KMS-11 (cell line): ENCODE data around the gene RBM3.

Source experiments
- H2AFZ ChIP-seq: fragments of 200-600 bp; sonication (generic); 2 replicates; pipeline ENCODE4 v1.6.1; 2016; ENCODE audit warnings: antibody characterized with exemption, mixed run types, low read depth
- H3K27ac ChIP-seq: fragments of 200-600 bp; sonication (generic); 2 replicates; pipeline ENCODE4 v1.6.1; 2016; ENCODE audit warnings: mild to moderate bottlenecking, mixed run types
- H3K27me3 ChIP-seq: fragments of 200-600 bp; sonication (generic); 2 replicates; pipeline ENCODE4 v1.6.1; 2017; ENCODE audit warnings: mild to moderate bottlenecking, low read depth, mixed run types, moderate library complexity; ENCODE audit not compliant: insufficient read depth
- H3K36me3 ChIP-seq: fragments of 200-600 bp; sonication (generic); 2 replicates; pipeline ENCODE4 v1.6.1; 2017; ENCODE audit warnings: mild to moderate bottlenecking, mixed run types; ENCODE audit not compliant: insufficient read depth
- H3K4me1 ChIP-seq: fragments of 200-600 bp; sonication (generic); 2 replicates; pipeline ENCODE4 v1.6.1; 2016; ENCODE audit warnings: mild to moderate bottlenecking, low read depth, mixed run types; ENCODE audit not compliant: poor library complexity, severe bottlenecking
- H3K4me2 ChIP-seq: fragments of 200-600 bp; sonication (generic); 2 replicates; pipeline ENCODE4 v1.7.0; 2016; ENCODE audit warnings: mild to moderate bottlenecking, mixed run types
- H3K4me3 ChIP-seq: fragments of 200-600 bp; sonication (generic); IDR thresholded peaks from 2 replicates; pipeline ENCODE4 v1.6.1; 2017; ENCODE audit warnings: low read depth, low read length, mixed read lengths; ENCODE audit not compliant: insufficient read depth
- H3K79me2 ChIP-seq: fragments of 200-600 bp; sonication (generic); 2 replicates; pipeline ENCODE4 v1.6.1; 2016; ENCODE audit warnings: low read depth, mixed run types; ENCODE audit not compliant: insufficient read depth
- H3K9ac ChIP-seq: fragments of 200-600 bp; sonication (generic); 2 replicates; pipeline ENCODE4 v1.6.1; 2016; ENCODE audit warnings: mild to moderate bottlenecking, mixed run types
- H4K20me1 ChIP-seq: fragments of 200-600 bp; sonication (generic); 2 replicates; pipeline ENCODE4 v1.6.1; 2016; ENCODE audit warnings: mild to moderate bottlenecking, mixed run types; ENCODE audit not compliant: insufficient read depth
- TF ChIP-seq, protein P1 (sequence below): fragments of 200-600 bp; sonication (generic); conservative IDR thresholded peaks from 2 replicates; pipeline ENCODE4 v1.6.1; 2017; ENCODE audit warnings: low read depth, mild to moderate bottlenecking, antibody characterized with exemption, low read length, moderate library complexity, mixed read lengths

Gene RBM3

DNA sequence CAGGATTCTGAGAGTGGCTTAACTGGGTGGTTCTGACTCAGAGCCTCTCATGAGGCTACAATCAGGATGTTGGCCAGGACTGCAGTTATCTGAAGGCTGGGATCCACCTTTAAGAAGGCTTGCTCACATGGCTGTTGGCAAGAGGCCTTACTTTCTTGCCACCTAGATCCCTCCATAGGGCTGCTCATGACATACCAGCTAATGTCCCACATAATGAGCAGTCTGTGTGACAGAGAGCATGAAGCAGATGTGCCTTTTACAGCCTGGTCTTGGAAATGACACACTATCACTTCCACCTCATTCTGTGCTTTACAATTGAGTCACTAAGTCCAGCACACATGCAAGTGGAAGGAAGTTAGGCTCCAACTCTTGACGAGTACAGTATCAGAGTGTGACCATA is 4.3 kb upstream of the RBM3 start:
- TF ChIP-seq, protein P1, sequence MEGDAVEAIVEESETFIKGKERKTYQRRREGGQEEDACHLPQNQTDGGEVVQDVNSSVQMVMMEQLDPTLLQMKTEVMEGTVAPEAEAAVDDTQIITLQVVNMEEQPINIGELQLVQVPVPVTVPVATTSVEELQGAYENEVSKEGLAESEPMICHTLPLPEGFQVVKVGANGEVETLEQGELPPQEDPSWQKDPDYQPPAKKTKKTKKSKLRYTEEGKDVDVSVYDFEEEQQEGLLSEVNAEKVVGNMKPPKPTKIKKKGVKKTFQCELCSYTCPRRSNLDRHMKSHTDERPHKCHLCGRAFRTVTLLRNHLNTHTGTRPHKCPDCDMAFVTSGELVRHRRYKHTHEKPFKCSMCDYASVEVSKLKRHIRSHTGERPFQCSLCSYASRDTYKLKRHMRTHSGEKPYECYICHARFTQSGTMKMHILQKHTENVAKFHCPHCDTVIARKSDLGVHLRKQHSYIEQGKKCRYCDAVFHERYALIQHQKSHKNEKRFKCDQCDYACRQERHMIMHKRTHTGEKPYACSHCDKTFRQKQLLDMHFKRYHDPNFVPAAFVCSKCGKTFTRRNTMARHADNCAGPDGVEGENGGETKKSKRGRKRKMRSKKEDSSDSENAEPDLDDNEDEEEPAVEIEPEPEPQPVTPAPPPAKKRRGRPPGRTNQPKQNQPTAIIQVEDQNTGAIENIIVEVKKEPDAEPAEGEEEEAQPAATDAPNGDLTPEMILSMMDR = no peak
- H3K36me3 ChIP-seq = no peaks in the 10 kb centered on the region; the same call in 1 of the 2 replicates
- peaks cover 2% of the 10 kb centered on the region for H3K79me2 ChIP-seq
- no peak overlapping the region for H3K4me2 ChIP-seq
- no peak overlapping the region for H3K4me3 ChIP-seq
- no peaks in the 10 kb centered on the region for H3K4me1 ChIP-seq
- H2AFZ ChIP-seq = no peak overlapping the region
- H3K9ac ChIP-seq = no peak overlapping the region
- H3K27me3 ChIP-seq = no peaks in the 10 kb centered on the region
- H4K20me1 ChIP-seq = no peaks in the 10 kb centered on the region
- no peak overlapping the region for H3K27ac ChIP-seq

DNA sequence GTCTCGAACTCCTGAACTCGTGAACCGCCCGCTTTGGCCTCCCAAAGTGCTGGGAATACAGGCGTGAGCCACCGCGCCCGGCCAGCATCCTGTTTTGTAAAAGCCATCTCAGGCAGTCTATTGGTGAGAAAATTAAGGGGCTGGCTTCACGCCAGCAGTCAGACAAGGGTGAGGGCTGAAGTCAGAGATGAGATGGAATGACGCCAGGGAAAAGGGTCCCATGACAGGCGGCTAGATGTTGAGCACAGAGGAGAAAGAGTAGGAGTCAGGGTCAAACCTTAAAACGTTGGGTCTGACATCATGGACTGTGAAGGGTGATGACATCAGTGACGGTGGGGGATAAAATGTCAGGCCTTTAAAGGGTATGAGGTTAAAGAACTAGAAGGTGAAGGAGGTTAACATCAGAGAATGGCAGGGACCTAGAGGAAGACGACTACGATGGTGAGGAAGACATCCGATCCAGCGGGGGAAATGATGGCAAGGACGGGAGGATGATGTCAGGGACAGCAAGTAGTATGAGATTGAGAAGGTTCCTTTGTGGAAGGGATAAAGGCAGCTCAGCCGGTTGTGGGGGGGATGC is 504 bp upstream of the RBM3 start:
- Histone ChIP-seq H2AFZ (peak overlapping the region; percentile 88), H4K20me1 (no peaks in the 10 kb centered on the region), H3K36me3 (peaks cover 7% of the 10 kb centered on the region; the same call in 1 of the 2 replicates), H3K9ac (peak overlapping the region; percentile 100; the same call in 1 of the 2 replicates), H3K4me1 (peaks cover 11% of the 10 kb centered on the region), H3K4me3 (peak overlapping the region; percentile 7), H3K27me3 (no peaks in the 10 kb centered on the region), H3K4me2 (peak overlapping the region; percentile 53), H3K79me2 (peaks cover 20% of the 10 kb centered on the region), H3K27ac (peak overlapping the region; percentile 99; the same call in 1 of the 2 replicates)
- TF ChIP-seq, protein P1 = no peak

GRCh38 chrX:48575642-48576041 is 1.4 kb downstream of the RBM3 start:
- TF ChIP-seq, protein P1 = no peak
- peaks cover 7% of the 10 kb centered on the region; the same call in 1 of the 2 replicates for H3K36me3 ChIP-seq
- no peaks in the 10 kb centered on the region for H3K27me3 ChIP-seq
- H3K4me1 ChIP-seq = peaks cover 11% of the 10 kb centered on the region
- H3K79me2 ChIP-seq = peaks cover 20% of the 10 kb centered on the region
- no peaks in the 10 kb centered on the region for H4K20me1 ChIP-seq
- H3K4me3 ChIP-seq = peak overlapping the region; percentile 44
- no peak overlapping the region for H2AFZ ChIP-seq
- H3K9ac ChIP-seq = peak overlapping the region; percentile 100; the same call in 1 of the 2 replicates
- no peak overlapping the region for H3K27ac ChIP-seq
- H3K4me2 ChIP-seq = peak overlapping the region; percentile 77

DNA sequence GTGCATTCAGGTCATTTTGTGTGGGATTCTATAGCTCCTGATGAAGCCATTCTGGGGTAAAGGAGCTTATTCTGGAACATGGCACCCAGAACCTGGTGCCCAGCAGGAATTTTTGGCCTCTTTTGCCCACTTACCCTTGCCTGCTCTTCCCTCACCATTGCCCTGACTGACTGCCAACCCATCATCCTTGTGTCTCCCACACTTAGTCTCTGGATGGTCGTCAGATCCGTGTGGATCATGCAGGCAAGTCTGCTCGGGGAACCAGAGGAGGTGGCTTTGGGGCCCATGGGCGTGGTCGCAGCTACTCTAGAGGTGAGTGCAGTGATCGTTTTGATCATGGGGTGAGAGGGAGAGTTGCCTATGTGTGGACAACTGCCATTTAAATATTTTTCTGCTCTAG is 1.8 kb downstream of the RBM3 start:
- Histone ChIP-seq H4K20me1 (no peaks in the 10 kb centered on the region), H2AFZ (no peak overlapping the region), H3K36me3 (peaks cover 7% of the 10 kb centered on the region; the same call in 1 of the 2 replicates), H3K27ac (no peak overlapping the region), H3K27me3 (no peaks in the 10 kb centered on the region), H3K4me1 (peaks cover 11% of the 10 kb centered on the region), H3K4me3 (no peak overlapping the region), H3K79me2 (peaks cover 20% of the 10 kb centered on the region), H3K9ac (peak overlapping the region; percentile 100; the same call in 1 of the 2 replicates), H3K4me2 (peak overlapping the region; percentile 77)
- TF ChIP-seq, protein P1 = no peak
